ENCODE measurements around the gene SEC61A2.

DNA sequence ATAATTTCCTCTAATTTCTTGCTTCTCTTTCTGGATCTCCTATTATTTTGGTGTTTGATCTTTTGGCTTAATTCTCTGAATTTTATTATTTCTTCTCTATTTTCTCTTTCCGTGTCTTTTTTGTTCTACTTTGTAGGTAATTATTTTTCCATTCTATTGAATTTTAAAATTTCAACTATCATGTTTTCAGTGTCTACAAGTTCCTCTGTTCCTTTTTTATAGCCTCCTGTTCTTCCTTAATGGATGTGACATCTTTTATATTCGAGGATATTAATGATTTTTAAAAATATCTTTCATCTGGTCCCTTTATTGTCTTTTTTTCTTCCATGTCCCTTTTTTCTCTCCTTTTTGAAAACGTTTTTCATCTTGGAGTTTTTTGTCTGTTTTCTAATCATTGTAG is 77.6 kb downstream of the SEC61A2 start:
- TF ChIP-seq, protein P1, sequence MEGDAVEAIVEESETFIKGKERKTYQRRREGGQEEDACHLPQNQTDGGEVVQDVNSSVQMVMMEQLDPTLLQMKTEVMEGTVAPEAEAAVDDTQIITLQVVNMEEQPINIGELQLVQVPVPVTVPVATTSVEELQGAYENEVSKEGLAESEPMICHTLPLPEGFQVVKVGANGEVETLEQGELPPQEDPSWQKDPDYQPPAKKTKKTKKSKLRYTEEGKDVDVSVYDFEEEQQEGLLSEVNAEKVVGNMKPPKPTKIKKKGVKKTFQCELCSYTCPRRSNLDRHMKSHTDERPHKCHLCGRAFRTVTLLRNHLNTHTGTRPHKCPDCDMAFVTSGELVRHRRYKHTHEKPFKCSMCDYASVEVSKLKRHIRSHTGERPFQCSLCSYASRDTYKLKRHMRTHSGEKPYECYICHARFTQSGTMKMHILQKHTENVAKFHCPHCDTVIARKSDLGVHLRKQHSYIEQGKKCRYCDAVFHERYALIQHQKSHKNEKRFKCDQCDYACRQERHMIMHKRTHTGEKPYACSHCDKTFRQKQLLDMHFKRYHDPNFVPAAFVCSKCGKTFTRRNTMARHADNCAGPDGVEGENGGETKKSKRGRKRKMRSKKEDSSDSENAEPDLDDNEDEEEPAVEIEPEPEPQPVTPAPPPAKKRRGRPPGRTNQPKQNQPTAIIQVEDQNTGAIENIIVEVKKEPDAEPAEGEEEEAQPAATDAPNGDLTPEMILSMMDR (IDR thresholded peaks at IDR 0.05) = no peak
- no peak for TF ChIP-seq POLR2A (IDR thresholded peaks at IDR 0.05)

All from heart left ventricle (tissue), 13 donors.